HepG2 (cell line): ENCODE measurements around the gene NLGN3. TPM values are rescaled to one million over a fixed set of nuclear protein-coding genes. Genes with fewer than 3 reads are reported as not detected.

Experiments
- FOXA1 ChIP-seq, 2 experiments: fragments of 450-650 bp in 1 of 2; sonication (generic) in 1 of 2; formaldehyde crosslinking in 1 of 2; IDR thresholded peaks; 2 replicates each; pipeline versions ENCODE4 v1.4.0 to v1.6.1; 2016 to 2020; ENCODE audit warnings: missing genetic modification reagents in 1 of 2
- FOXA3 ChIP-seq: IDR thresholded peaks from 2 replicates; pipeline ENCODE4 v1.6.1; 2016; ENCODE audit warnings: missing genetic modification reagents, missing compliant biosample characterization
- HNF4G ChIP-seq, 2 experiments: sonication (generic) in 1 of 2; formaldehyde crosslinking in 1 of 2; IDR thresholded peaks; 2 replicates each; pipeline versions ENCODE4 v1.4.0 to v1.6.1; 2011 to 2020; ENCODE audit warnings: borderline replicate concordance in 2 of 2, low read depth in 2 of 2, mild to moderate bottlenecking in 2 of 2, low read length in 1 of 2, missing genetic modification reagents in 1 of 2, moderate library complexity in 1 of 2
- MAFG ChIP-seq: sonication (generic); formaldehyde crosslinking; IDR thresholded peaks from 2 replicates; pipeline ENCODE4 v1.5.1; 2020; ENCODE audit warnings: mild to moderate bottlenecking, missing genetic modification reagents
- NCOA2 ChIP-seq: sonication (generic); formaldehyde crosslinking; IDR thresholded peaks from 2 replicates; pipeline ENCODE4 v1.8.0; 2022; ENCODE audit warnings: inconsistent platforms
- PAF1 ChIP-seq: IDR thresholded peaks from 2 replicates; pipeline ENCODE4 v1.6.1; 2016; ENCODE audit warnings: missing genetic modification reagents, missing compliant biosample characterization
- PLSCR1 ChIP-seq: sonication (generic); formaldehyde crosslinking; IDR thresholded peaks from 2 replicates; pipeline ENCODE4 v1.5.0; 2020; ENCODE audit warnings: missing genetic modification reagents, mild to moderate bottlenecking, borderline replicate concordance
- POLR2AphosphoS5 ChIP-seq: IDR thresholded peaks from 2 replicates; pipeline ENCODE4 v1.6.1; 2012; ENCODE audit warnings: low read depth, low read length
- RXRB ChIP-seq: IDR thresholded peaks from 2 replicates; pipeline ENCODE4 v1.6.1; 2016; ENCODE audit warnings: borderline replicate concordance, missing genetic modification reagents, missing compliant biosample characterization
- SIN3A ChIP-seq: IDR thresholded peaks from 2 replicates; pipeline ENCODE4 v1.6.1; 2011; ENCODE audit warnings: low read depth, mild to moderate bottlenecking, control low read depth, low read length, borderline replicate concordance
- SIN3B ChIP-seq: fragments of 150-350 bp; IDR thresholded peaks from 2 replicates; pipeline ENCODE4 v1.6.1; 2014; ENCODE audit warnings: low read length
- SRF ChIP-seq: IDR thresholded peaks from 2 replicates; pipeline ENCODE4 v1.6.1; 2011; ENCODE audit warnings: mild to moderate bottlenecking, low read depth, low read length, moderate library complexity
- ZBTB1 ChIP-seq: sonication (generic); formaldehyde crosslinking; IDR thresholded peaks from 2 replicates; pipeline ENCODE4 v1.4.0; 2020; ENCODE audit warnings: missing genetic modification reagents, borderline replicate concordance
- ZMYM3 ChIP-seq: sonication (generic); formaldehyde crosslinking; IDR thresholded peaks from 2 replicates; pipeline ENCODE4 v1.5.1; 2020; ENCODE audit warnings: mild to moderate bottlenecking, missing genetic modification reagents
- ZNF326 ChIP-seq: sonication (generic); formaldehyde crosslinking; IDR thresholded peaks from 2 replicates; pipeline ENCODE4 v1.4.0; 2020; ENCODE audit warnings: missing genetic modification reagents, borderline replicate concordance
- ZNF557 ChIP-seq: sonication (generic); formaldehyde crosslinking; IDR thresholded peaks from 2 replicates; pipeline ENCODE4 v1.4.0; 2020; ENCODE audit warnings: missing genetic modification reagents
- ZNF747 ChIP-seq: sonication (generic); formaldehyde crosslinking; IDR thresholded peaks from 2 replicates; pipeline ENCODE4 v1.8.1; 2023; ENCODE audit warnings: missing genetic modification reagents, mild to moderate bottlenecking, borderline replicate concordance
- polyA plus RNA-seq, 8 experiments: library from polyadenylated mRNA; depleted of rRNA in 3 of 8; stranded (reverse) in 7 of 8; unstranded in 1 of 8; fragments of >200 nt; fragmentation: Illumina TruSeq in 4 of 8; extraction: Trizol in 4 of 8; gene quantifications; 2 replicates each; pipeline versions ENCODE4 v1.2.1 to v1.2.3, GENCODE V29; 2011 to 2016; ENCODE audit warnings: low read depth in 4 of 8, missing spikeins in 1 of 8, mixed read lengths in 1 of 8; ENCODE audit not compliant: insufficient read depth in 1 of 8
- total RNA-seq, 5 experiments: library from RNA; depleted of rRNA; stranded (reverse); fragments of >200 nt; fragmentation: Illumina TruSeq; extraction: Trizol; gene quantifications; 2 replicates each; pipeline ENCODE4 v1.2.3, GENCODE V29; 2016; ENCODE audit warnings: low read depth in 1 of 5
- TF ChIP-seq, protein P1 (sequence below): sonication (generic); formaldehyde crosslinking; conservative IDR thresholded peaks from 2 replicates; pipeline ENCODE4 v1.4.0; 2020; ENCODE audit warnings: mild to moderate bottlenecking, missing genetic modification reagents, moderate library complexity
- TF ChIP-seq, protein P2 (sequence below): IDR thresholded peaks from 2 replicates; pipeline ENCODE4 v1.6.1; 2016; ENCODE audit warnings: low read depth, missing genetic modification reagents, missing compliant biosample characterization

Gene NLGN3
- total and polyA plus RNA-seq, 2 of the 13 experiments (the other 11 are each of a cell fraction or from before 2014, with no cell fraction given): 0.04 to 0.16 TPM

GRCh38 chrX:71217298-71217697 lies 72.7 kb downstream of the NLGN3 start (continued):
- no peak for TF ChIP-seq MAFG (CRISPR knock-in tag)
- no peak for TF ChIP-seq ZNF326
- TF ChIP-seq ZNF747 (CRISPR knock-in tag): no peak
- 0 out of 2 replicates have a peak, but pooled peaks have one; percentile 20 for TF ChIP-seq POLR2AphosphoS5
- TF ChIP-seq RXRB (CRISPR knock-in tag): peak; percentile 49; the same call in 1 of the 2 replicates
- TF ChIP-seq SIN3A: no peak
- no peak for TF ChIP-seq PAF1 (CRISPR knock-in tag)
- no peak for TF ChIP-seq PLSCR1
- peak; percentile 27; the same call in 1 of the 2 replicates for TF ChIP-seq NCOA2
- no peak for TF ChIP-seq SIN3B
- TF ChIP-seq, protein P1, sequence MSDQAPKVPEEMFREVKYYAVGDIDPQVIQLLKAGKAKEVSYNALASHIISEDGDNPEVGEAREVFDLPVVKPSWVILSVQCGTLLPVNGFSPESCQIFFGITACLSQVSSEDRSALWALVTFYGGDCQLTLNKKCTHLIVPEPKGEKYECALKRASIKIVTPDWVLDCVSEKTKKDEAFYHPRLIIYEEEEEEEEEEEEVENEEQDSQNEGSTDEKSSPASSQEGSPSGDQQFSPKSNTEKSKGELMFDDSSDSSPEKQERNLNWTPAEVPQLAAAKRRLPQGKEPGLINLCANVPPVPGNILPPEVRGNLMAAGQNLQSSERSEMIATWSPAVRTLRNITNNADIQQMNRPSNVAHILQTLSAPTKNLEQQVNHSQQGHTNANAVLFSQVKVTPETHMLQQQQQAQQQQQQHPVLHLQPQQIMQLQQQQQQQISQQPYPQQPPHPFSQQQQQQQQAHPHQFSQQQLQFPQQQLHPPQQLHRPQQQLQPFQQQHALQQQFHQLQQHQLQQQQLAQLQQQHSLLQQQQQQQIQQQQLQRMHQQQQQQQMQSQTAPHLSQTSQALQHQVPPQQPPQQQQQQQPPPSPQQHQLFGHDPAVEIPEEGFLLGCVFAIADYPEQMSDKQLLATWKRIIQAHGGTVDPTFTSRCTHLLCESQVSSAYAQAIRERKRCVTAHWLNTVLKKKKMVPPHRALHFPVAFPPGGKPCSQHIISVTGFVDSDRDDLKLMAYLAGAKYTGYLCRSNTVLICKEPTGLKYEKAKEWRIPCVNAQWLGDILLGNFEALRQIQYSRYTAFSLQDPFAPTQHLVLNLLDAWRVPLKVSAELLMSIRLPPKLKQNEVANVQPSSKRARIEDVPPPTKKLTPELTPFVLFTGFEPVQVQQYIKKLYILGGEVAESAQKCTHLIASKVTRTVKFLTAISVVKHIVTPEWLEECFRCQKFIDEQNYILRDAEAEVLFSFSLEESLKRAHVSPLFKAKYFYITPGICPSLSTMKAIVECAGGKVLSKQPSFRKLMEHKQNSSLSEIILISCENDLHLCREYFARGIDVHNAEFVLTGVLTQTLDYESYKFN (CRISPR knock-in tag): peak; percentile 57; the same call in 1 of the 2 replicates
- no peak for TF ChIP-seq ZBTB1 (CRISPR knock-in tag)
- TF ChIP-seq FOXA3 (CRISPR knock-in tag): peak; percentile 48; the same call in 1 of the 2 replicates
- no peak for TF ChIP-seq SRF
- TF ChIP-seq, protein P2, sequence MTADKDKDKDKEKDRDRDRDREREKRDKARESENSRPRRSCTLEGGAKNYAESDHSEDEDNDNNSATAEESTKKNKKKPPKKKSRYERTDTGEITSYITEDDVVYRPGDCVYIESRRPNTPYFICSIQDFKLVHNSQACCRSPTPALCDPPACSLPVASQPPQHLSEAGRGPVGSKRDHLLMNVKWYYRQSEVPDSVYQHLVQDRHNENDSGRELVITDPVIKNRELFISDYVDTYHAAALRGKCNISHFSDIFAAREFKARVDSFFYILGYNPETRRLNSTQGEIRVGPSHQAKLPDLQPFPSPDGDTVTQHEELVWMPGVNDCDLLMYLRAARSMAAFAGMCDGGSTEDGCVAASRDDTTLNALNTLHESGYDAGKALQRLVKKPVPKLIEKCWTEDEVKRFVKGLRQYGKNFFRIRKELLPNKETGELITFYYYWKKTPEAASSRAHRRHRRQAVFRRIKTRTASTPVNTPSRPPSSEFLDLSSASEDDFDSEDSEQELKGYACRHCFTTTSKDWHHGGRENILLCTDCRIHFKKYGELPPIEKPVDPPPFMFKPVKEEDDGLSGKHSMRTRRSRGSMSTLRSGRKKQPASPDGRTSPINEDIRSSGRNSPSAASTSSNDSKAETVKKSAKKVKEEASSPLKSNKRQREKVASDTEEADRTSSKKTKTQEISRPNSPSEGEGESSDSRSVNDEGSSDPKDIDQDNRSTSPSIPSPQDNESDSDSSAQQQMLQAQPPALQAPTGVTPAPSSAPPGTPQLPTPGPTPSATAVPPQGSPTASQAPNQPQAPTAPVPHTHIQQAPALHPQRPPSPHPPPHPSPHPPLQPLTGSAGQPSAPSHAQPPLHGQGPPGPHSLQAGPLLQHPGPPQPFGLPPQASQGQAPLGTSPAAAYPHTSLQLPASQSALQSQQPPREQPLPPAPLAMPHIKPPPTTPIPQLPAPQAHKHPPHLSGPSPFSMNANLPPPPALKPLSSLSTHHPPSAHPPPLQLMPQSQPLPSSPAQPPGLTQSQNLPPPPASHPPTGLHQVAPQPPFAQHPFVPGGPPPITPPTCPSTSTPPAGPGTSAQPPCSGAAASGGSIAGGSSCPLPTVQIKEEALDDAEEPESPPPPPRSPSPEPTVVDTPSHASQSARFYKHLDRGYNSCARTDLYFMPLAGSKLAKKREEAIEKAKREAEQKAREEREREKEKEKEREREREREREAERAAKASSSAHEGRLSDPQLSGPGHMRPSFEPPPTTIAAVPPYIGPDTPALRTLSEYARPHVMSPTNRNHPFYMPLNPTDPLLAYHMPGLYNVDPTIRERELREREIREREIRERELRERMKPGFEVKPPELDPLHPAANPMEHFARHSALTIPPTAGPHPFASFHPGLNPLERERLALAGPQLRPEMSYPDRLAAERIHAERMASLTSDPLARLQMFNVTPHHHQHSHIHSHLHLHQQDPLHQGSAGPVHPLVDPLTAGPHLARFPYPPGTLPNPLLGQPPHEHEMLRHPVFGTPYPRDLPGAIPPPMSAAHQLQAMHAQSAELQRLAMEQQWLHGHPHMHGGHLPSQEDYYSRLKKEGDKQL: no peak
- peak; percentile 53; the same call in 1 of the 2 replicates for TF ChIP-seq ZMYM3 (CRISPR knock-in tag)
- 0 out of 2 replicates have a peak, but pooled peaks have one; percentile 33 for TF ChIP-seq HNF4G (IDR thresholded peaks at IDR 0.05; ENCODE audit: borderline replicate concordance, low read depth, low read length)
- TF ChIP-seq HNF4G (CRISPR knock-in tag; IDR thresholded peaks at IDR 0.05; ENCODE audit: borderline replicate concordance, low read depth): no peak
- TF ChIP-seq FOXA1 (IDR thresholded peaks at IDR 0.05): no peak
- peak; percentile 20; the same call in 1 of the 2 replicates for TF ChIP-seq FOXA1 (CRISPR knock-in tag; IDR thresholded peaks at IDR 0.05)
- TF ChIP-seq ZNF557 (CRISPR knock-in tag): no peak
